GM12878 (cell line): ENCODE measurements around the gene IRF2BPL. TPM values are rescaled to one million over a fixed set of nuclear protein-coding genes. Genes with fewer than 3 reads are reported as not detected.

ENCODE experiments used
- CEBPZ ChIP-seq: fragments of 150-350 bp; IDR thresholded peaks from 2 replicates; pipeline ENCODE4 v1.6.1; 2016; ENCODE audit warnings: low read depth, low read length
- CHD2 ChIP-seq: IDR thresholded peaks from 2 replicates; pipeline ENCODE4 v1.6.1; 2011; ENCODE audit warnings: low read depth, low read length, improper control_type of control experiment, borderline replicate concordance
- CUX1 ChIP-seq: IDR thresholded peaks from 2 replicates; pipeline ENCODE4 v1.6.1; 2012; ENCODE audit warnings: improper control_type of control experiment, low read depth, low read length; ENCODE audit not compliant: insufficient replicate concordance
- KLF5 ChIP-seq: fragments of 450-650 bp; IDR thresholded peaks from 2 replicates; pipeline ENCODE4 v1.6.1; 2014; ENCODE audit warnings: mild to moderate bottlenecking; ENCODE audit not compliant: partially characterized antibody
- PRDM15 ChIP-seq: fragments of 450-650 bp; formaldehyde crosslinking; IDR thresholded peaks from 2 replicates; pipeline ENCODE4 v1.4.0; 2020; ENCODE audit warnings: mild to moderate bottlenecking, moderate library complexity
- SMAD1 ChIP-seq: fragments of 450-650 bp; IDR thresholded peaks from 2 replicates; pipeline ENCODE4 v1.6.1; 2018; ENCODE audit warnings: mild to moderate bottlenecking, low read depth; ENCODE audit not compliant: partially characterized antibody
- SPI1 ChIP-seq: IDR thresholded peaks from 2 replicates; pipeline ENCODE4 v1.6.1; 2011; ENCODE audit warnings: low read depth, mild to moderate bottlenecking, low read length, moderate library complexity, borderline replicate concordance; ENCODE audit not compliant: insufficient read depth
- polyA plus RNA-seq, 11 experiments: library from polyadenylated mRNA; depleted of rRNA in 4 of 11; unstranded in 6 of 11; stranded (reverse) in 5 of 11; fragments of >200 nt; fragmentation: Nextera tagmentation in 4 of 11; fragmentation: Illumina TruSeq in 1 of 11; extraction: Ambion mirVana in 4 of 11; extraction: Trizol in 1 of 11; gene quantifications; 1 replicate in 1 of 11; 2 replicates in 10 of 11; pipeline versions ENCODE4 v1.2.1 to v1.2.3, GENCODE V29; 2011 to 2016; ENCODE audit warnings: inconsistent platforms in 2 of 11, missing spikeins in 2 of 11, low read depth in 1 of 11
- total RNA-seq, 4 experiments: library from RNA; depleted of rRNA in 3 of 4; stranded (reverse); fragments of >200 nt in 3 of 4; fragmentation: Illumina TruSeq in 1 of 4; extraction: Trizol in 1 of 4; gene quantifications; 2 replicates each; pipeline versions ENCODE4 v1.2.1 to v1.2.3, GENCODE V29; 2013 to 2021
- TF ChIP-seq, protein P1 (sequence below): fragments of 450-650 bp; IDR thresholded peaks from 2 replicates; pipeline ENCODE4 v1.6.1; 2018; ENCODE audit warnings: borderline replicate concordance, mild to moderate bottlenecking; ENCODE audit not compliant: partially characterized antibody
- TF ChIP-seq, protein P2 (sequence below): IDR thresholded peaks from 2 replicates; pipeline ENCODE4 v1.6.1; 2011; ENCODE audit warnings: borderline replicate concordance, low read depth, mild to moderate bottlenecking, moderate library complexity, low read length; ENCODE audit not compliant: insufficient read depth, poor library complexity, severe bottlenecking

IRF2BPL gene
- total and polyA plus RNA-seq, 10 of the 15 experiments (the other 5 are each of a cell fraction or from before 2014, with no cell fraction given): 1.2 to 34.5 (median 3.1) TPM

DNA sequence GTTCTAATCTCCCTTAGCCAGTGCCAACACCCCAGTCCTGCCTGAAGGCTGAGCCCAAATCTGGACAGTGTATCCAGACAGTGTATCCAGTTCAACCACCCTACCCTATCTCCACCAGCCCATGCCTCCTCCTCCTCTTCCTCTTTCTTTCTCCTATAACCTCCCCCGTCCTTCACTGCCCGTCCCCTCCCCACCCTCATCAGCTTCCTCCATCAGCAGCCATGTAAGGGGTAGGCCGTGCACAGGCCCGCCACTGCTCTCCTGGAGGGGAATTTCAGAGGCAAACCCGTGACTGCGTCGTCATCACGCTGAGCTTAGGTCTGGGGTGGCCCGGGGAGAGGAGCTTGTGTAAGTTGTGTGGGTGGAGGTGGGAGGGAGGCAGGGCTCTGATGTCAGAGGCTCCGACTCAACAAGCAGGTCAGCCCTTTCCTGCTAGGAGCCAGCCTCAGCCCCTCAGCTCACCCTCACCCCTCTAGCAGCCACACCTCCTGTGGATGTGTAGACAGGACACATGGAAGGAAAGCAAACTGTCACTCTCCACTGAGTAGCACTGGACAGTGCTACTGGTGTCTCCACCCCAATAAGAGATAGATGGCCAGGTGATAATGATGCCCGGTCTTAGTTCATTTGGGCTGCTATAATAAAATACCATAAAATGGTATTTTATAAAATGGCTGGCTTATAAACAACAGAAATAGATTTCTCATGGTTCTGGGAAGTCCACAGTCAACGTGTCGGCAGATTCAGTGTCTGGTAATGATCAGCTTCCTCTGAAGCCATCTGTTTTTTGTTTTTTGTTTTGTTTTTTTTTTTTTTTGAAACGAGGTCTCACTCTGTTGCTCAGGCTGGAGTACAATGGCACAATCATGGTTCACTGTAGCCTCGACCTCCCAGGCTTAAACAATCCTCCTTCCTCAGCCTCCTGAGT, 50.5 kb downstream of the IRF2BPL start (continued):
- TF ChIP-seq PRDM15 (CRISPR knock-in tag) (no peak), CEBPZ (no peak), SMAD1 (no peak), CUX1 (no peak), SPI1 (peak; percentile 74), KLF5 (peak; percentile 20), CHD2 (peak; percentile 57; the same call in 1 of the 2 replicates)
- TF ChIP-seq, protein P1, sequence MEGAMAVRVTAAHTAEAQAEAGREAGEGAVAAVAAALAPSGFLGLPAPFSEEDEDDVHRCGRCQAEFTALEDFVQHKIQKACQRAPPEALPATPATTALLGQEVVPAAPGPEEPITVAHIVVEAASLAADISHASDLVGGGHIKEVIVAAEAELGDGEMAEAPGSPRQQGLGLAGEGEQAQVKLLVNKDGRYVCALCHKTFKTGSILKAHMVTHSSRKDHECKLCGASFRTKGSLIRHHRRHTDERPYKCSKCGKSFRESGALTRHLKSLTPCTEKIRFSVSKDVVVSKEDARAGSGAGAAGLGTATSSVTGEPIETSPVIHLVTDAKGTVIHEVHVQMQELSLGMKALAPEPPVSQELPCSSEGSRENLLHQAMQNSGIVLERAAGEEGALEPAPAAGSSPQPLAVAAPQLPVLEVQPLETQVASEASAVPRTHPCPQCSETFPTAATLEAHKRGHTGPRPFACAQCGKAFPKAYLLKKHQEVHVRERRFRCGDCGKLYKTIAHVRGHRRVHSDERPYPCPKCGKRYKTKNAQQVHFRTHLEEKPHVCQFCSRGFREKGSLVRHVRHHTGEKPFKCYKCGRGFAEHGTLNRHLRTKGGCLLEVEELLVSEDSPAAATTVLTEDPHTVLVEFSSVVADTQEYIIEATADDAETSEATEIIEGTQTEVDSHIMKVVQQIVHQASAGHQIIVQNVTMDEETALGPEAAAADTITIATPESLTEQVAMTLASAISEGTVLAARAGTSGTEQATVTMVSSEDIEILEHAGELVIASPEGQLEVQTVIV: peak; percentile 10
- TF ChIP-seq, protein P2, sequence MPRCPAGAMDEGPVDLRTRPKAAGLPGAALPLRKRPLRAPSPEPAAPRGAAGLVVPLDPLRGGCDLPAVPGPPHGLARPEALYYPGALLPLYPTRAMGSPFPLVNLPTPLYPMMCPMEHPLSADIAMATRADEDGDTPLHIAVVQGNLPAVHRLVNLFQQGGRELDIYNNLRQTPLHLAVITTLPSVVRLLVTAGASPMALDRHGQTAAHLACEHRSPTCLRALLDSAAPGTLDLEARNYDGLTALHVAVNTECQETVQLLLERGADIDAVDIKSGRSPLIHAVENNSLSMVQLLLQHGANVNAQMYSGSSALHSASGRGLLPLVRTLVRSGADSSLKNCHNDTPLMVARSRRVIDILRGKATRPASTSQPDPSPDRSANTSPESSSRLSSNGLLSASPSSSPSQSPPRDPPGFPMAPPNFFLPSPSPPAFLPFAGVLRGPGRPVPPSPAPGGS: peak; percentile 32
